ENCODE data around the gene DCAF7. TPM values are rescaled to one million over a fixed set of nuclear protein-coding genes. Genes with fewer than 3 reads are reported as not detected.

The DCAF7 gene
- total and polyA plus RNA-seq, 11 donors, result 9.9 to 61.8 (median 41.2) TPM

DNA sequence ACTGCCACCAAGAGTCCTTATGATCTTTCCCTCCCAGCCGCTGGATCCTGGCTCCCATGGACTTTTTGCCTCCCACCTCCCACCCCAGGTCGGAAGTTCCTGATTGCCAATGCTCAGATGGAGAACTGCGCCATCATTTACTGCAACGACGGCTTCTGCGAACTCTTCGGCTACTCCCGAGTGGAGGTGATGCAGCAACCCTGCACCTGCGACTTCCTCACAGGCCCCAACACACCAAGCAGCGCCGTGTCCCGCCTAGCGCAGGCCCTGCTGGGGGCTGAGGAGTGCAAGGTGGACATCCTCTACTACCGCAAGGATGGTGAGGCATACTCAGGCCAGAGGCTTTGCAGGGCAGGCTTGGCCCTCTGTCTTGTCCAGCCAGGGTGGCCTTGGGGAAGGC lies 26.2 kb upstream of the DCAF7 start:
- no peak for TF ChIP-seq CTCF (IDR thresholded peaks at IDR 0.05)
- no peak for TF ChIP-seq POLR2A (IDR thresholded peaks at IDR 0.05)
- Histone ChIP-seq H3K36me3 (no peaks in the 10 kb centered on the region), H3K4me3 (no peak overlapping the region), H3K27me3 (peaks cover 0 to 5% (median 0%) of the 10 kb centered on the region in 9 donors), H3K9me3 (no peaks in the 10 kb centered on the region), H3K4me1 (peaks cover 0 to 11% (median 0%) of the 10 kb centered on the region in 12 donors), H3K27ac (no peak overlapping the region)
- 90 to 95% (median 92%) methylated on average over 14 of the region's 14 CpGs for WGBS, 4 donors
- ATAC-seq (no peak), DNase-seq (no peak)
- intact Hi-C loops (cut with DNase I), result no loop called here

GRCh38 chr17:63525190-63525946 lies 24.9 kb upstream of the DCAF7 start:
- no peak overlapping the region for H3K4me3 ChIP-seq
- peaks cover 0 to 11% (median 0%) of the 10 kb centered on the region in 12 donors for H3K4me1 ChIP-seq
- DNase-seq, result no peak
- H3K27me3 ChIP-seq, result peaks cover 0 to 5% (median 0%) of the 10 kb centered on the region in 9 donors
- ATAC-seq, result no peak
- TF ChIP-seq CTCF (IDR thresholded peaks at IDR 0.05) (no peak), POLR2A (IDR thresholded peaks at IDR 0.05) (no peak)
- intact Hi-C loops (cut with DNase I), result no loop called here
- no peaks in the 10 kb centered on the region for H3K9me3 ChIP-seq
- H3K36me3 ChIP-seq, result no peaks in the 10 kb centered on the region
- no peak overlapping the region for H3K27ac ChIP-seq
- 55 to 67% (median 58%) methylated on average over 6 of the region's 6 CpGs for WGBS, 4 donors

GRCh38 chr17:63526861-63527260 lies 23.4 kb upstream of the DCAF7 start:
- Histone ChIP-seq H3K4me3 (no peak overlapping the region), H3K9me3 (no peaks in the 10 kb centered on the region), H3K27ac (no peak overlapping the region), H3K36me3 (no peaks in the 10 kb centered on the region), H3K4me1 (peaks cover 0 to 11% (median 0%) of the 10 kb centered on the region in 12 donors), H3K27me3 (peaks cover 0 to 5% (median 0%) of the 10 kb centered on the region in 9 donors)
- DNase-seq, result no peak
- TF ChIP-seq CTCF (IDR thresholded peaks at IDR 0.05) (no peak), POLR2A (IDR thresholded peaks at IDR 0.05) (no peak)
- intact Hi-C loops (cut with DNase I), result no loop called here
- ATAC-seq, result no peak
- WGBS, 4 donors, result 72 to 91% (median 74%) methylated on average over 4 to 5 of the region's 5 CpGs

DNA sequence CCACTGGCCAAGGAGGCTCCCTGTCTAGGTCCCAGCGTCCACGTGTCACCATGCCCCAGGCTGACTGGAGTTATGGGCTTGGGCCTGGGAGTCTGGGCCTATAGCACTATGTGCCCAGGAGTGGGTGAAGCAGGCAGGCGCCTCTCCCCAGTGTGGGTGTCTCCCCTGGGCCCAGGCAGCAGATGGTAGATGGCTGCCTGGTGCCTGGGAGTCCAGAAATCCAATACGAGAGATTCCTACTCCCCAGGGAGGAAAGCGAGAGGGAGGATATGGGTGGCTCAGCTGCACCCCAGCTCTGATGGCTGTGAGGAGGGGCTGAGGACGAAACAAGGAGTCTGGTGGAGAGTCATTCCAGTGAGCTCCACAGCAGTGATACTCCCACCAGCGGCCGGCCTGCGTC lies 22.1 kb upstream of the DCAF7 start:
- Histone ChIP-seq H3K27ac (no peak overlapping the region), H3K27me3 (peaks cover 0 to 5% (median 0%) of the 10 kb centered on the region in 9 donors), H3K36me3 (no peaks in the 10 kb centered on the region), H3K4me3 (no peak overlapping the region), H3K9me3 (no peaks in the 10 kb centered on the region), H3K4me1 (peaks cover 0 to 4% (median 0%) of the 10 kb centered on the region in 12 donors)
- 82 to 85% (median 84%) methylated on average over 8 to 9 of the region's 9 CpGs for WGBS, 4 donors
- no peak for DNase-seq
- no peak for ATAC-seq
- no peak for TF ChIP-seq POLR2A (IDR thresholded peaks at IDR 0.05)
- TF ChIP-seq CTCF (IDR thresholded peaks at IDR 0.05), result no peak
- intact Hi-C loops (cut with DNase I), result no loop called here

All from heart left ventricle (tissue), 16 donors.